Smooth muscle cell of the brain vasculature (primary cell): ENCODE data around the gene SHISA7.
"Not testable (repeated sequence)": the region's sequence is repeated elsewhere in the genome, so short reads cannot be mapped to it uniquely, and the experiment has no call there.

Experiments used
- DNase-seq: peaks from one replicate; pipeline ENCODE4 v3.0.0-alpha.2; 2012; ENCODE audit warnings: low read depth, low spot score

Gene SHISA7

DNA sequence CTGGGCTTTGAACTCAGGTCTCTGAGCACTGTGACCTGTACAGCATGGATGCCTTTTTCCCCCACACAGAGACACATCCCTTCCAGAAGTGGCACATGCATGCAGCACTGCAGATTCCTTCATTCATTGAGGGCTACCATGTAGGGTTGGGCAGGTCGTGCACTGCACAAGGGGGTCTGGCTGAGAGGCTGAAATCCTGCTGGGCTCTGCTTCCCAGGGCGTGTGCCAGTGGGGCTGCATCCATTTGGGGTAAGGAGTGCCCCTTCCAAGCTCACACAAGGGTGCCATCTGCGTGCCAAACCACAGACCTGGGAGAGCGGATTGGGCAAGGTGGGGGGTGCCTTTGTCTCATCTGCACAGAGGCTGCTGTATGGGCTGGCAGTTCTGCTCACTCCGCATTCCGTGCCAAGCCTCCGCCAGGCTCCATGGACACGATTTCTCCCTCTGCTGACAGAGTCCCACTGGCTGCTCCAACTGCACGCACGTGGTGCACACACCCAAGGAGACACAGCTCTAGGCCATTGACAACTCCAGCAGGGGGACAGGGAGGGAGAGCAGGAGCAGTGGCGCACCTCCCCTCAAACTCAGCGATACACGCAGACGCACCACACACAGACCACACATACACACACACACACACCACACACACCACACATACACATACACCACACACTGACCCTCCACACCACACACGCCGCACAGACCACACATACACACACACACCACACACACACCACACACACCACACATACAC lies 4.5 kb upstream of the SHISA7 start:
- DNase-seq: no peak

DNA sequence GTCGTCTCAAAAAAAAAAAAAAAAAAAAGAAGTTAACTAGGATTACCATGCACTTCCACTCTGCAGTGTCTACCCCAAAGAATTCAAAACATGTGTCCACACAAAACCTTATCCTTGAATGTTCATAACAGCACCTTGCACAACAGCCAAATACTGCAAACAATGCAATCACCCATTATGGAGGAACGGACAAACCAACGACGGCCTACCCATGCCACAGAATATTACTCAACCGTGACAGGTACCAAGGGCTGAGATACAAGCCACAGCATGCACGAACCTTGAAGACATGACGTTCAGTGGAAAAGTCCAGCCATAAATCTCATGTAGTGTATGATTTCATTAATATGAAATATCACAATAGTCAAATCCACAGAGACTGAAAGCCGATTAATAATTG lies 3.0 kb upstream of the SHISA7 start:
- DNase-seq: no peak

DNA sequence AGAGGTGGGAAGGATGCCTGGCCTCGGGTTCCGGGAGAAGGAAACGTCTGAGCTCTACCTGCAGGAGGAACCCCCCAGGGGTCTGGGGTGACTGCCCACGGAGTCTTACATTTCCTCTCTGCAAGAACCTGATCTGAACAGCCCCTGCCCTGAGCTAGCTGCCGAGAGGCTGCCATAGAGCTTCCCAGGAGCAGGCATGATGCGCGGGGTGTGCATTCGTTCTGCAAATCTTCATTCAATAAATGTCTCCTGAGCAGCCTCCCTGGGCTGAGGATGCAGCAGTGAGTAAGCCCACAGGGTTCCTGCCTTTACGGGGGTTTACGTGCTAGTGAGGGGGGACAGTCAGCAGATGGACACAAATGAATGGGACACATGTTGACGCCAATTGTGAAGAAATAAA lies 1.5 kb upstream of the SHISA7 start:
- DNase-seq: no peak

DNA sequence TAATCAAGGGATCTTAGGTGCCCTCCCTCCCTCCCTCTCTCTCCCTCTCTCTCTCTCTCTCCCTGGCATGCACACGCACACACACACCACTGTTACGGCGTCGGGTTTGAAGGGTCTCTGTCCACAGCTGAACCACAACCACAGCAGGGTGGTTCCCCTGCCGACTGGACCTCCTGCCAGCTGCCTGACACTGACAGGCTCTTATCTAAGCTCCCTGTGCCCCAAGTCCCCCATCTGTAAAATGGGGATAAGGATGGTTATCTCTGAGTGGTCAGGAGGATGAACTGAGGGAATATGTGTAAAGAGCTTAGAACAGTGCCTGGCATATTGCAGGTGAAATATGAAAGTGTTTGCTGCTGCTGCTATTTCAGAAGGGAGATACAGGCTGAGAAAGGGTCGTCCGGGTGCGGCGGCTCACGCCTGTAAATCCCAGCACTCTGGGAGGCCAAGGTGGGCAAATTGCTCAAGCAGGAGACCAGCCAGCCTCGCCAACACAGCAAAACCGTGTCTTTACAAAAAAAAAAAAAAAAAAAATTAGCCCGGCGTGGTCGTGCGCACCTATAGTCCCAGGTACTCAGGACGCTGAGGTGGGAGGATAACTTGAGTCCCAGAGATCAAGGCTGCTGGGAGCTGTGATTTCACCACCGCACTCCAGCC lies 852 bp upstream of the SHISA7 start:
- no peak for DNase-seq

GRCh38 chr19:55442372-55442961 lies 633 bp downstream of the SHISA7 start:
- DNase-seq: no peak

GRCh38 chr19:55441692-55442321 lies 1.3 kb downstream of the SHISA7 start:
- no peak for DNase-seq

- no peak for DNase-seq
These were observed 1.8 kb downstream of the SHISA7 start for GRCh38 chr19:55441319-55441691.

- no peak for DNase-seq
These were observed 2.5 kb downstream of the SHISA7 start for GRCh38 chr19:55440411-55441105.

DNA sequence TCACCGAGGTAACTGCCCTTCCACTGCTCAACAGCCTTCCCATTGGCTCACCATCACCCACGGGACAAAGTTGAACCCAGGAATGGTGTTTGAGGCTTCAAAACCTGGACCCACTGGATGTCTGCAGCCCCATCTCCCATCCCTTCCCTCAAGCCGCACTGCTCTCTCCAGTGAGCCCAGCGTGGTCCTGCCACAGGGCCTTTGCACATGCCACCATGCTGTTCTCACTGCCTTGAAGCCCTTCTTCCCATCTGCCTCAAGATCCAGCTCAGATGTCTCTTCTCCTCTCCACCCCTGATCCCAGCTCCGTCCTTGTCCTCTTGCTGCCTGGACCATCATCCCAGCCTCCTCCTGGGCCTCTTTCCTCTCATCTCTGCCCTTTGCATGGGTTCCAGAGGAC lies 4.0 kb downstream of the SHISA7 start:
- DNase-seq: no peak

DNA sequence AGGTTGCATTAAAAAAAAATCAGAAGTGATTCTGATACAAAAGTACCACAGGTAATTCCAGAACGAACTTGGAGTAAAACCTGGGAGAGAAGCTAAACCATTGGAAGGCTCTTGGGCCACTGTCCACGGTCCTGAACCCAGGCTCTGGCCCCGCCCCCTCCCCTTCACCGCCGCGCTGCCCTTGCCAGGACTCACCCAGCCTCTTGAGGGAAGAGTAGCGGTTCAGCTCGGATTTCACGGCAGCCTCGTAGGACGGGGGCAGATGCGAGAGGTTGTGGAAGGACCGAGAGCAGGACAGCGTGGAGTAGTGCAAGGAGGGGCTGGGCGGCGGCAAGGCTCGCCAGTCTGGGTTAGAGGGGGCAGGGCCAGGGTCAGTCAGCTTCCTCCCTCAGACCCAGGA lies 5.7 kb downstream of the SHISA7 start:
- DNase-seq: no peak

- no peak for DNase-seq
These were observed 6.3 kb downstream of the SHISA7 start for GRCh38 chr19:55436847-55437246.

GRCh38 chr19:55435020-55435419 lies 8.1 kb downstream of the SHISA7 start:
- no peak for DNase-seq

- DNase-seq: no peak
These were observed 8.7 kb downstream of the SHISA7 start for GRCh38 chr19:55434356-55434919.

DNA sequence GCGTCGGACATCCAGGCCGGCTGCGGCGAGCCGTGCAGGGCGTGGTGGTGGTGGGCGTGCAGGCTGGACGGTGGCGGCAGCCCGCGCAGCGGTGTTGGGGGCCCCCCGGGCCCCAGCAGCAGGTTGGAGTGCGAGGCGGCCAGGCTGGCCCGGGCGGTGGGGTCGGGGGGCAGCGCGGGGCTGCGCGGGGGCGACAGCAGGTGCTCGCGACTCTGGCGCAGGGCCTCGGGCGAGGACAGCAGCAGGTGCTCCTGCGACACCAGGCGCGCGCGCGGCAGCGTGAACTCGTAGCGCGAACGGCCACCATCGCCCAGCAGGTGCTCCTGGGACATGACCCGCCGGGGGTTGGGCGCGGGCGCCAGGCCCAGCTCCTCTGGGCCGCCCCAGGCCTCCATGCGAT lies 9.8 kb downstream of the SHISA7 start:
- DNase-seq: no peak

- no peak for DNase-seq
These were observed 10.7 kb downstream of the SHISA7 start for GRCh38 chr19:55432241-55432959.

DNA sequence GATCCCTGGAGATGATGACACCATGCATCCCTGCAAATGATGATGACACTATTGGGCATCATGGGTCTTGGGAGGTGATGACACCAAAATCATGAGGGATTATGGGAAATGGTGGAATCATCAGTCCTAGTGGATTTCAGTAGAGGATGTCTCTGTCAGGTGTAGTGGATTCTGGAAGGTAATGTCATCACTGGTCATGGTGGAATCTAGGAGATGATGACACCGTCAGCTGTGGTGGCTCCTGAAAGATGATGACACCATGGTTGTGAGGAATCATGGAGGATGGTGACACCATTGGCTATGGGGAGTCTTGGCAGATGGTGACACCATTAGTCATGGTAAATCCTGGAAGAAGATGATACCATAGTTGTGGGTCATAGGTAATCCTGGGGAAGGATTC lies 11.9 kb downstream of the SHISA7 start:
- DNase-seq: no peak

- no peak for DNase-seq
These were observed 17.1 kb downstream of the SHISA7 start for GRCh38 chr19:55426042-55426441.

- DNase-seq: no peak
These were observed 18.6 kb downstream of the SHISA7 start for GRCh38 chr19:55424518-55424917.

DNA sequence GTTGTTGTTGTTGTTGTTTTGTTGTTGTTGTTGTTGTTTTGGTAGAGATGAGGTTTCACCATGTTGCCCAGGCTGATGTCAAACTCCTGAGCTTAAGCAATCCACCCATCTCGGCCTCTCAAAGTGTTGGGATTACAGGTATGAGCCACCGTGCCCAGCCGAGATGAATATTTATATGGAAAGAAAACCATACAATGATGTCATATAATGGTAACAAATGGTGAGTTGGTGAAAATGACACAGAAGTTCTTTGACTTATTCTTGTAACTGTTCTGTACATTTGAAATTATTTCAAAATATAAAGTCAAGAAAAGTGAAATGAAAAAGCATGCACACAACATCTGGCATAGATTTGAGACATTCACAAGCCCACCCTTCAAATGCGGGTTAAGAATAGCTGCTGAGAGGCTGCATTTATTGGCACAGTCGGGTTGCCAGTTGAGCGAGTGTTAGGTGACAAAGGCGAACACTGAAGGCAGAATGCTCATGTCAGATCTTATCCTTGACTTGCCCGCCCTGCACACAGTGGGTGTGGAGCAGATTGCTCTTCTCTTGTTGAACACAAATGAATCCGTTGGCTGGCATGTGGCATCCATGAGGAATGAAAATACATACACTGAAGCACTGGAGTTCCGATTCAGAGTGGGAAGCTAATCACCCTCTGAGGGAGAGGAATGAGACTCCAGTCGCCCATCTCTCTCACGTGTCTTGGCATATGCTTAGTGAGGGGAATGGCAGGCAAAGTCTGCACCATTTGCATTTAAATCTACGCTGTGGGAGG lies 19.7 kb downstream of the SHISA7 start:
- DNase-seq: no peak

- DNase-seq: not testable (repeated sequence)
These were observed 21.8 kb downstream of the SHISA7 start for GRCh38 chr19:55421281-55421680.
